HG02885 (cell line): ENCODE data around the gene STX8.

Experiments used
- ATAC-seq: cut with Tn5 transposase; IDR thresholded peaks from one replicate; pipeline ENCODE4 v1.9.1; 2021; ENCODE audit warnings: mild to moderate bottlenecking; ENCODE audit not compliant: unreplicated experiment, poor library complexity

STX8 gene

DNA sequence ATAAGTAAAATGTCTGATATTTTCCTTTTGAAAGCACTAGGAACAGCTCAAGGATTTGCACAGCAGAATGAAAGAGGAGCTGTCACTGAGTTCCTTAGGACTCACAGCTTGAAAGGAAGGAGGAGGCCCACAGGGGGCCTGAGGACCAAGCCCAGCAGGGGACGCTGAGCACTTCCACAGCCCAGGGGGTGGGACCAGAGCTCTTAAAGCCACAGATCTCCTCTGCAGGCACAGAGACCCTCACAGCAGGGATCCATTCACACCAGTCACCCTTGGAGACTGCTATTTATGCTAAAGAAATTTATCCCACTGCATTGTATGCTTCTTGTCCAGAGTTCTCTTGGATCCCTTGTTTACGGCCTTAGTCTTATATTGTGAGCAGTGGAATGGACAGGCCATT, 253.3 kb downstream of the STX8 start:
- no peak for ATAC-seq

GRCh38 chr17:9321890-9322289, 253.7 kb downstream of the STX8 start:
- ATAC-seq: no peak

GRCh38 chr17:9315360-9315759, 260.3 kb downstream of the STX8 start:
- ATAC-seq: no peak

DNA sequence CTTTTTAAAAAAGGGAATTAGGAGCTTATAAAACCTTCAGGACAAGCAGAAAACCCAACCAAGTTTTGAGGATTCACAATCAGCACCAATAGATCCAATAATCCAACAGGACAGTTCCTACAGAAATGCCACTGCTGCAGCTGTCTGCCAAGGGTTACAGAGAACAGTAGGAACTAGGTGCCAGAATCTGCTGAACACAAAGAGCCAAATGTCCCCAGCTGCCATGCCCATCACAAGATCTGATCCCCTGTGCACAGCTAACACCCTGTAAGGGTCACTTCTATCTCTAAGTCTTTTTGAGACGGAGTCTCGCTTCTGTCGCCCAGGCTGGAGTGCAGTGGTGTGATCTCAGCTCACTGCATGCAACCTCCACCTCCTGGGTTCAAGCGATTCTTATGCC, 262.3 kb downstream of the STX8 start:
- no peak for ATAC-seq

DNA sequence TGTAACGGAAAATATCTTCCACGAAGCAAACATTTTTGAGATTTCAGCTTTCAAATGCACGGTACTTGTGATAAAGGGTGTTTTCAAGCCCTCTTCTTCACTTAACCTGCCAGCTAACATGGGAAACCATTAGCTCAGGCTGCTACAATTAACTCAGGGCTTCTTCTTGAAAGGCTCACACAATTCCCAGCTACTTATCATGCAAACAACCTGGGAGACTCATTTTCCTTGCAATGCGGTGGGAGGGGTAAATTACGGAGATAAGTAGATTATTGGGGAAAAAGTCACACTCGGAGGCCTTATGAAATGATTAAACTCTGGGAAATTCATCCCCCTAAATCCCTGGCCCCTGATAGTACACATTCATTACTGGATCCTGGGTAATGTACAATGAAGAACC, 266.4 kb downstream of the STX8 start:
- no peak for ATAC-seq

DNA sequence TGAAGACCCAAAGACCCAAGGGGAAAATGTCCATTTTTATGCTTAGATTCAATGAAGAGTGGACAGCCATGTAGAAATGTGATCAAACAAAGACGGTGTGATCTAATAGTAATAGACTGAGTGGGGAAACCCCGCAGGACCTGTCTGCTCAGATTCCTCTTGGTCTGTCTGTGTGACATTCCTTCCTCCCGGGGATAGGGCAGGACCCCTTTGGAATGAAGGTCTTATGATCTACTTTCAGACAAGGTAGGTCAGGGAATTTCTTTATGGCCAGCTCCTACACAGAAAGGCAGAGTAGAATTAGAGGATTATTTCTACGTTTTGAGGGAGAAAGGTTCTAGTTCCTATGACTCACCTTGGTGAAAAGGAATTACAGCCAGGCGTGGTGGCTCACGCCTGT, 267.6 kb downstream of the STX8 start:
- ATAC-seq: no peak

GRCh38 chr17:9307313-9307998, 268.2 kb downstream of the STX8 start:
- ATAC-seq: no peak

GRCh38 chr17:9306086-9306485, 269.5 kb downstream of the STX8 start:
- ATAC-seq: no peak

DNA sequence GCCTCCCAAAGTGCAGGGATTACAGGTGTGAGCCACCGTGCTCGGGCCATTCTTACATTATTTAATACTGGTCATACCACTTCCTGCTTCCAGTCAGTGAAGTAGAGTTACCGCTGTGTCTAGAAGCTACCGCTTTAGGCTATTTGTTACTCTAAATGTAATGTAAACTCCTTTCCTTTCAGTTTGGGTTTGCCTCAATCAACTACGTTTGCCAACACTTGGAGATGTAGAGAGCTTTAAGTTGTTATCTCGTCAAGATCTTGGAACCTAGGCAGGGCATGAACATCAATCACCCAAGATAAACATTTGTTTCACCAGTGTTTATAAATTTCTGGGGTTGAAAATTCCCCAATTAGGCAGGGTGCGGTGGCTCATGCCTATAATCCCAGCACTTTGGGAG, 275.9 kb downstream of the STX8 start:
- ATAC-seq: no peak

DNA sequence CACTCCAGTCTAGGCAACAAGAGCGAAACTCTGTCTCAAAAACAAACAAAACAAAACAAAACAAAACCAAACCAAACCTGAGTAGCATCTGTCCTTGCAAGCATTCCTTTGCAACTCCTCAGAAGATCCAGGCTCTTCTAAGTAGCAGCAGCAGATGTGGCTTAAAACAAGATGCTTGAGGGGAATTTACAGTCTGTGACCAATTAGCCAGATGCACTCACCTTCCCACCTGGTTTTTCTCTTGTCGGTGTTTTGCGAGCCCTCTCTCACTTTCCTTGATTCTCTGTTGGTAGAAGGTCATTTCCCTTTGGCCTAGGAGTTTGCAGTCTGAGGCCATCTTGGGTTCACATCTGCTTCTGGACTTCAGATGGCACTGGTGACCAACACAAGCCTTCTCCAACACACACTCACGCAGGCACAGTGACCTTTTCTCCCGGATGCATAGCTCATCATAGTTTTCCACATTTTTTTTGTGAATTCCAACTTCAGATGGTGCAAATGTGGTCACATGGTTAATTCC, 276.8 kb downstream of the STX8 start:
- ATAC-seq: no peak

- ATAC-seq: no peak
Observed at GRCh38 chr17:9298135-9298534, 277.5 kb downstream of the STX8 start.

DNA sequence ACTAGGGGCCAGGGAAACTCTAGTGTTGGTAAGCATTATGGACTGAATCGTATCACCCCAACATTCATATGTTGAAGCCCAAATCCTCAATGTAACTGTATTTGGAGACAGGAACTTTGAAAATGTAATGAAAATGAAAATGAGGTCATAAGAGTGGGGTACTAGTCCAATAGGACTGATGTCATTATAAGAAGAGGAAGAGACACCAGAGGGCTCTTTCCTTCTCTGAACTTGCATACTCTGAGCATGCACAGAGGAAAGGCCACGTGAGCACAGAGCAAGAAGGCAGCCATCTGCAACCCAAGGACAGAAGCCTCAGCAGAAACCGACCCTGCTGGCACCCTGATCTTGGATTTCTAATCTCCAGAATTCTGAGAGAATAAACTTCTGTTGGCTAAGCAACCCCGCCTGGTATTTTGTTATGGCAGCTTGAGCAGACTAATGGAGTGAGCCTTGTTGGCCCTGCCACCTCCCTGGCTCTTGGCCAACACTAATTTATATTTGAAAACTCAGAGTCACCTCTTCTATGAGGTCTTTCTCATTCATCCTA, 280.9 kb downstream of the STX8 start:
- no peak for ATAC-seq

- ATAC-seq: no peak
Observed at GRCh38 chr17:9292561-9292941, 283.1 kb downstream of the STX8 start.

GRCh38 chr17:9291912-9292560, 283.6 kb downstream of the STX8 start:
- no peak for ATAC-seq

- no peak for ATAC-seq
Observed at GRCh38 chr17:9290226-9290613, 285.4 kb downstream of the STX8 start.

DNA sequence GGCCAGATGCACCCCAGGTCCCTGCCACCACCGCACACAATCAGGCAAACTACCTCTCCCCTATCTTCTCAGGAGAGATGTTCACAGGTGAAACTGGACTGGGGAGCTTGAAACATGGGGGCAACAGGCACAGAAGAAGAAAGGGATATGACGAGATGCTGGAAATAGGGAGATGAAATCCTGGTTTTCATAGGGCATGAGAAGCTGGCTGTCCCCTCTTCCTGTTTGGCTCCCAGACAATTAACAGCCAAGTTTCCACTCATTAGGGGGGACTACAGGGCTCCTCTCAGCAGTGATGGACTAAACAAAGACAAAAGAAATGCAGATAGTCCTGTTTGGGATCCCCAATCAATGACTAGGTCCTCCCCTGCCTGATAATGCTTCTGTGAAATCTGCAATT, 288.3 kb downstream of the STX8 start:
- no peak for ATAC-seq

DNA sequence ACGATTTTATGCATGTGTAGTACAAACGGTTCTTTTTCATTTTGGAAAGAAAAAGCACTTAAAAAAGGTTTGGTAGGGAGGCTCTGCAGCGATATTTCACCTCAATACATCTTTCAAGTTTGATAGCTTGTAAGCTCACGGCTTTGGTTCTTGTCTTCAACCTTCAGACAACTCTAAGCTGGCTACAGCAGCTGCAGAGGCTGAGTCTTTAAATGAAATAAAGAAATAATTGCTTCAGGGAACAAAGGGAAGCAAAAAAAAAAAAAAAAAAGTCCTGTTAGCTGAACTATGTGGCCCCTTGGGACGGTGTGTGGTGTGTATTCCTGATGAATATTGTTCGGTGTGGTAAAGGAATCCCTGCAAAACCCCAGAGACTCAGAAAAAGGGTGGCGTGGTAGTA, 289.2 kb downstream of the STX8 start:
- no peak for ATAC-seq

GRCh38 chr17:9285602-9286427, 289.8 kb downstream of the STX8 start:
- ATAC-seq: no peak

DNA sequence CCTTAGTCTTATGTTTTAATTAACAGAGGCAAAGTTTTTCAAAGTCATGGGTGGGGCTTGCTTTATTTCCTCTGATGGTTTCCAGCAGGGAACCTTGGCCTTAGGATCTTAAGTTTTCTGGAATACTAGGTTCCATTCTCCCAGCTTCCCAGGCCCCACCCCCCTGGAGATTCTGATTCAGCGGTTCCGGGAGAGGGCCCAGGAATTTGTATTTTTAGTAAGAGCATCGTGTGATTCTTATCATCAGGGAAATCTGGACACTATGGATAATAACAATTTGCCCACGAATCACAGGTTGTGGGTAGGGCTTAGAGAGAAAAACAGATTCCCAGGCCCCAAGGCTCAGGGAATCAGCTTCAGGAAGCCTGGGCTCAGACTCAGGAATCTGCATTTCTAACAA, 290.7 kb downstream of the STX8 start:
- no peak for ATAC-seq

DNA sequence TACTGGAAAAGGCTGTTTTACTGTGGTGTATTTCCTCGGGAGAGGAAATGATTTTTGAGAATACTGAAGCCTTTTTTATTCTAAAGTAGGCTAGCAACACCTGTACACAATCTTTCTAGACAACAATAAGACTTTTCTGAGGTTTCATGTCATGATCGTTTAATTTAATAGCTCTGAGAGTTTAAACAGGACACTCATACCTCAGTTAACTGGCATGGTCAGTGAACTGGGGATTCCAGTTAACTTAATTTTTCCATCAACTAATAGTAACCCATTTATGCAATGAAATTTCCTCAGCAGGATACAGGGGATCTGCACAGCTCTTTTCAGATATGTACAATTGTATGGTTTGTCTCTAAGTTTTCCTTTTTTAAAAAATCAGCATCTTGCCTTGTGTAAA, 291.7 kb downstream of the STX8 start:
- ATAC-seq: no peak

GRCh38 chr17:9279893-9280292, 295.7 kb downstream of the STX8 start:
- ATAC-seq: no peak
